Astrocyte (in vitro differentiated cells and primary cell): ENCODE measurements around the gene HAGHL. TPM values are rescaled to one million over a fixed set of nuclear protein-coding genes. Genes with fewer than 3 reads are reported as not detected.

ENCODE experiments used
- DNase-seq: peaks from one replicate; pipeline ENCODE4 v3.0.0-alpha.2; 2010; ENCODE audit warnings: low read depth
- FAIRE-seq: peaks from 2 replicates; lab custom pipeline; 2011; peaks lifted over from hg19 to GRCh38; lab: Jason Lieb, UNC
- H2AFZ ChIP-seq: 2 replicates; pipeline ENCODE4 v1.6.0; 2012; ENCODE audit warnings: low read depth, low read length, inconsistent platforms
- H3K27ac ChIP-seq: 2 replicates; pipeline ENCODE4 v1.5.1; 2011; ENCODE audit warnings: low read depth, low read length, inconsistent platforms
- H3K27me3 ChIP-seq: 2 replicates; pipeline ENCODE4 v1.6.0; 2011; ENCODE audit warnings: low read length, inconsistent platforms; ENCODE audit not compliant: insufficient read depth
- H3K36me3 ChIP-seq: 2 replicates; pipeline ENCODE4 v1.5.1; 2011; ENCODE audit warnings: low read length, inconsistent platforms; ENCODE audit not compliant: insufficient read depth
- H3K4me1 ChIP-seq: 2 replicates; pipeline ENCODE4 v1.5.1; 2011; ENCODE audit warnings: low read length, inconsistent platforms; ENCODE audit not compliant: insufficient read depth
- H3K4me2 ChIP-seq: 2 replicates; pipeline ENCODE4 v1.6.0; 2012; ENCODE audit warnings: low read length, inconsistent platforms
- H3K4me3 ChIP-seq: 2 replicates; pipeline ENCODE4 v1.5.1; 2011; ENCODE audit warnings: low read depth, mild to moderate bottlenecking, low read length, inconsistent platforms; ENCODE audit not compliant: insufficient read depth
- H3K79me2 ChIP-seq: 2 replicates; pipeline ENCODE4 v1.6.0; 2012; ENCODE audit warnings: mild to moderate bottlenecking, low read length, inconsistent platforms; ENCODE audit not compliant: insufficient read depth
- H3K9ac ChIP-seq: 2 replicates; pipeline ENCODE4 v1.6.0; 2012; ENCODE audit warnings: mild to moderate bottlenecking, low read length, inconsistent platforms
- H3K9me3 ChIP-seq: 2 replicates; pipeline ENCODE4 v1.5.1; 2012; ENCODE audit warnings: low read depth, mild to moderate bottlenecking, low read length, inconsistent platforms; ENCODE audit not compliant: insufficient read depth
- H4K20me1 ChIP-seq: 2 replicates; pipeline ENCODE4 v1.6.0; 2012; ENCODE audit warnings: low read length, inconsistent platforms; ENCODE audit not compliant: insufficient read depth
- H3K27ac Mint-ChIP-seq: one replicate; pipeline ENCODE4 v1.8.0; 2021; ENCODE audit warnings: mild to moderate bottlenecking, mixed read lengths; ENCODE audit not compliant: unreplicated experiment
- H3K27me3 Mint-ChIP-seq: one replicate; pipeline ENCODE4 v1.8.0; 2021; ENCODE audit warnings: low read depth, mixed read lengths; ENCODE audit not compliant: unreplicated experiment
- H3K36me3 Mint-ChIP-seq: one replicate; pipeline ENCODE4 v1.8.0; 2021; ENCODE audit warnings: low read depth, mixed read lengths; ENCODE audit not compliant: unreplicated experiment
- H3K4me1 Mint-ChIP-seq: one replicate; pipeline ENCODE4 v1.8.0; 2021; ENCODE audit warnings: low read depth, mixed read lengths; ENCODE audit not compliant: unreplicated experiment
- H3K4me3 Mint-ChIP-seq: one replicate; pipeline ENCODE4 v1.8.0; 2021; ENCODE audit warnings: mild to moderate bottlenecking, moderate library complexity, mixed read lengths; ENCODE audit not compliant: unreplicated experiment
- H3K9me3 Mint-ChIP-seq: one replicate; pipeline ENCODE4 v1.8.0; 2021; ENCODE audit warnings: mild to moderate bottlenecking, mixed read lengths; ENCODE audit not compliant: unreplicated experiment
- EZH2 ChIP-seq: IDR thresholded peaks from 2 replicates; pipeline ENCODE4 v1.6.1; 2012; ENCODE audit warnings: mild to moderate bottlenecking, low read length, inconsistent platforms; ENCODE audit not compliant: insufficient read depth
- total RNA-seq: library from RNA; stranded (reverse); gene quantifications from 2 replicates; pipeline ENCODE4 v1.2.1, GENCODE V29; 2021
- TF ChIP-seq, protein P1 (sequence below): IDR thresholded peaks from 2 replicates; pipeline ENCODE4 v1.5.1; 2011; ENCODE audit warnings: low read depth, mild to moderate bottlenecking, inconsistent platforms, low read length, moderate library complexity; ENCODE audit not compliant: insufficient read depth

HAGHL gene
- total RNA-seq, 1 donor from 2014 or later: 15.5 TPM

DNA sequence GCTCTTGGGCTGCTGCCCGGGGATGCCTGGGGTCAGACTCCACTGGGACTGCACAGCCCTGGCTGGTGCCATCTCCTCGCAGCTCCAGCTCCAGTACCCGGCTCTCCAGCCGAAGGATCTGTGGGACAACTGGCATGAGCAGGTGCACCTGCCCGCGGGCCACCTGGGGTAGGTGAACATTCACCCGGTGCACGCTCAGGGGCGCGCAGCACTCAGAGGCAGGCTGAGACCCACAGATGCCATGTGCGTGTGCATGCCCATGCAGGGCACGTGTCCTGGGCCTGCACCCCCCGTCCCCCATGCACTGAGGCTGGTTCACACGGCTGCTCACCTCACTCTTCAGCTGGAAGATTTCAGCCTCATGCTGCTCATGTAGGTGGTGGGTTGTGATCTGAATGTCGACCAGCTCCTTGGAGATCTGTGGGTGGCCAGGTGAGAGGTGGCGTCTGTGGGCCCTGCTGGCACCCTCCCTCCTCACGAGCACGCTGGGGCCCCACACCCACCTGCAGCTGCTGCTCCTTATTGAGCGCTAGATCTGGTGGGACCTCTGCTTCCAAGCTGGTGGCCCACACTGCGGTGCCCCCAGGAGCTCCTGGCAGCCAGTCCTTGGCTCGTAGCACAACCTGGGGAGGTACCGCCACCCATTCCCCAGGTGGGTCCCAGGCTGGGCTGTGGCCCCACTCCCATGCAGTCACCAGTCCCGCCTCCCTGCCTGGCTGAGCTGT is 1.3 kb upstream of the HAGHL start:
- Histone ChIP-seq H3K27me3 (no peaks in the 10 kb centered on the region), H3K4me2 (no peak overlapping the region), H2AFZ (no peak overlapping the region), H3K27ac (no peak overlapping the region), H3K79me2 (no peaks in the 10 kb centered on the region), H3K4me1 (peaks cover 22% of the 10 kb centered on the region), H3K4me3 (no peak overlapping the region), H3K36me3 (no peaks in the 10 kb centered on the region), H3K9me3 (no peaks in the 10 kb centered on the region), H4K20me1 (peaks cover 13% of the 10 kb centered on the region), H3K9ac (no peak overlapping the region)
- Mint-ChIP-seq H3K27ac (no peak overlapping the region), H3K27me3 (no peaks in the 10 kb centered on the region), H3K36me3 (no peaks in the 10 kb centered on the region), H3K4me1 (no peaks in the 10 kb centered on the region), H3K4me3 (no peak overlapping the region), H3K9me3 (no peaks in the 10 kb centered on the region)
- TF ChIP-seq, protein P1, sequence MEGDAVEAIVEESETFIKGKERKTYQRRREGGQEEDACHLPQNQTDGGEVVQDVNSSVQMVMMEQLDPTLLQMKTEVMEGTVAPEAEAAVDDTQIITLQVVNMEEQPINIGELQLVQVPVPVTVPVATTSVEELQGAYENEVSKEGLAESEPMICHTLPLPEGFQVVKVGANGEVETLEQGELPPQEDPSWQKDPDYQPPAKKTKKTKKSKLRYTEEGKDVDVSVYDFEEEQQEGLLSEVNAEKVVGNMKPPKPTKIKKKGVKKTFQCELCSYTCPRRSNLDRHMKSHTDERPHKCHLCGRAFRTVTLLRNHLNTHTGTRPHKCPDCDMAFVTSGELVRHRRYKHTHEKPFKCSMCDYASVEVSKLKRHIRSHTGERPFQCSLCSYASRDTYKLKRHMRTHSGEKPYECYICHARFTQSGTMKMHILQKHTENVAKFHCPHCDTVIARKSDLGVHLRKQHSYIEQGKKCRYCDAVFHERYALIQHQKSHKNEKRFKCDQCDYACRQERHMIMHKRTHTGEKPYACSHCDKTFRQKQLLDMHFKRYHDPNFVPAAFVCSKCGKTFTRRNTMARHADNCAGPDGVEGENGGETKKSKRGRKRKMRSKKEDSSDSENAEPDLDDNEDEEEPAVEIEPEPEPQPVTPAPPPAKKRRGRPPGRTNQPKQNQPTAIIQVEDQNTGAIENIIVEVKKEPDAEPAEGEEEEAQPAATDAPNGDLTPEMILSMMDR: no peak
- TF ChIP-seq EZH2: no peak
- FAIRE-seq (no peak), DNase-seq (no peak)

DNA sequence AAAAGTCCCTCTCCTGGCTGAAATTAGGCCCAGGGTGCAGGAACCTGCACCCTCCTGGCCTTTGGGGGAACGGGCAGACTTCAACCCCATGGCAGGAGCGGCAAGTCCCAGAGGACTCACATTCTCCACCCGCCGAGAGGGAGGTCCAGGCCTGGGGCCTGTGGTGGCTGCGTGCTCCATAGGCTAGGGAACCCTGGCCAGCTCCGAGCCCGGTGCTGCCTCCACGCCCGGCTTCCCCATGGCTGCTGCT is 793 bp upstream of the HAGHL start:
- DNase-seq (no peak), FAIRE-seq (no peak)
- Mint-ChIP-seq H3K4me3 (no peak overlapping the region), H3K27me3 (no peaks in the 10 kb centered on the region), H3K36me3 (no peaks in the 10 kb centered on the region), H3K9me3 (no peaks in the 10 kb centered on the region), H3K4me1 (no peaks in the 10 kb centered on the region), H3K27ac (no peak overlapping the region)
- no peak overlapping the region for H3K4me3 ChIP-seq
- H3K4me2 ChIP-seq: peak overlapping the region; percentile 71
- H3K79me2 ChIP-seq: no peaks in the 10 kb centered on the region
- no peaks in the 10 kb centered on the region for H3K9me3 ChIP-seq
- no peaks in the 10 kb centered on the region for H3K27me3 ChIP-seq
- H3K4me1 ChIP-seq: peaks cover 21% of the 10 kb centered on the region
- no peaks in the 10 kb centered on the region for H3K36me3 ChIP-seq
- H4K20me1 ChIP-seq: peaks cover 13% of the 10 kb centered on the region
- H3K27ac ChIP-seq: no peak overlapping the region
- no peak overlapping the region for H2AFZ ChIP-seq
- TF ChIP-seq, protein P1: no peak
- TF ChIP-seq EZH2: no peak
- no peak overlapping the region for H3K9ac ChIP-seq

DNA sequence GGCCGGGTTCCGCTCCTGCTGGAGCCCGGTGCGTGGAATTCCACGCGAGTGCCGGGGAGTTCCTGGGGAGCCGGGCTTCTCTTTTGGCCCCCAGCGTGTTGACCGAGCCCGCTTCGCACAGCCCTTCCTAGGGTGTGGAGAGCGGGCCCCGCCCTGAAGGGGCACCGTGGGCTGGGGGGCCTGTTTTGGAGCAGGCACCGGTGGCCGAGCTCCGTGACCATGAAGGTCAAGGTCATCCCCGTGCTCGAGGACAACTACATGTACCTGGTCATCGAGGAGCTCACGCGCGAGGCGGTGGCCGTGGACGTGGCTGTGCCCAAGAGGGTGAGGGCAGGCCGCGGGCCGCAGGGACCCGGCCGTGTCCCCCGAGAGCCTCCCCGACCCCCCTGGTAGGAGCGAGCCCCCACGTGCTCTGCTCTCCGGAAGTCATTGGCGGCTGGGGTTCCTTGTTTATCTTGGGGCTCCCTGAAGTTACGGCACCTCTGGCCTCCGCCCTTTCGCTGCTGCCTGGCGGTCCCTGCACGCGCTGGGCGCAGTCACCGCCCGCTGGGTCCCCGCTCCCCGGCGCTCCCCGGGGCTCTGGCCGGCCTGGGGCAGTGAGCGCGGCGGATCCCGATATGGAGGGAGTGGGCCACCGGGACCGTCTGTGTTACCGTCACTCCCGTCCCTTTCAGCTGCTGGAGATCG is 528 bp downstream of the HAGHL start:
- Mint-ChIP-seq H3K9me3 (no peaks in the 10 kb centered on the region), H3K27ac (no peak overlapping the region), H3K4me1 (no peaks in the 10 kb centered on the region), H3K4me3 (peak overlapping the region; percentile 27), H3K36me3 (no peaks in the 10 kb centered on the region), H3K27me3 (no peaks in the 10 kb centered on the region)
- Histone ChIP-seq H3K27ac (no peak overlapping the region), H3K27me3 (no peaks in the 10 kb centered on the region), H2AFZ (no peak overlapping the region), H3K4me1 (peaks cover 12% of the 10 kb centered on the region), H3K9me3 (no peaks in the 10 kb centered on the region), H3K4me2 (peak overlapping the region; percentile 94), H4K20me1 (peaks cover 8% of the 10 kb centered on the region), H3K9ac (peak overlapping the region; percentile 73), H3K36me3 (no peaks in the 10 kb centered on the region), H3K79me2 (no peaks in the 10 kb centered on the region), H3K4me3 (peak overlapping the region; percentile 61)
- TF ChIP-seq, protein P1: no peak
- TF ChIP-seq EZH2: no peak
- FAIRE-seq: no peak
- no peak for DNase-seq
